ENCODE measurements around the gene PXYLP1. TPM values are rescaled to one million over a fixed set of nuclear protein-coding genes. Genes with fewer than 3 reads are reported as not detected.

PXYLP1 gene
- total and polyA plus RNA-seq, 9 of the 15 experiments (the other 6 are each of a cell fraction or from before 2014, with no cell fraction given) = 0.80 to 2.9 (median 1.3) TPM

GRCh38 chr3:141312354-141313092, 80.9 kb downstream of the PXYLP1 start (continued):
- TF ChIP-seq STAG1 (CRISPR knock-in tag; IDR thresholded peaks at IDR 0.05; ENCODE audit: borderline replicate concordance) = no peak
- no peak for TF ChIP-seq BDP1 (IDR thresholded peaks at IDR 0.05; ENCODE audit: insufficient read depth, insufficient read length)
- 0 out of 2 replicates have a peak, but pooled peaks have one; percentile 23 for TF ChIP-seq MTA3 (IDR thresholded peaks at IDR 0.05; ENCODE audit: borderline replicate concordance)
- peak; percentile 100 for TF ChIP-seq PTRF (tag; IDR thresholded peaks at IDR 0.05)
- TF ChIP-seq KLF6 (CRISPR knock-in tag; IDR thresholded peaks at IDR 0.05; ENCODE audit: borderline replicate concordance) = peak; percentile 100
- TF ChIP-seq TRIM25 (IDR thresholded peaks at IDR 0.05; ENCODE audit: borderline replicate concordance) = no peak
- no peak for TF ChIP-seq JUN (IDR thresholded peaks at IDR 0.05; ENCODE audit: borderline replicate concordance, low read depth, low read length)
- TF ChIP-seq JUN (CRISPR knock-in tag; IDR thresholded peaks at IDR 0.05; ENCODE audit: borderline replicate concordance) = no peak
- TF ChIP-seq ZNF655 (CRISPR knock-in tag; IDR thresholded peaks at IDR 0.05) = peak; percentile 67; the same call in 1 of the 2 replicates
- TF ChIP-seq ZNF324 (CRISPR knock-in tag; IDR thresholded peaks at IDR 0.05) = peak; percentile 99
- TF ChIP-seq HDAC8 (tag; IDR thresholded peaks at IDR 0.05) = peak; percentile 100
- TF ChIP-seq ZNF133 (CRISPR knock-in tag; IDR thresholded peaks at IDR 0.05) = peak; percentile 99
- TF ChIP-seq NRF1 (conservative IDR thresholded peaks at IDR 0.05 in 1 of 2, IDR thresholded peaks at IDR 0.05 in 1 of 2) = no peak
- no peak for TF ChIP-seq ZNF512 (tag; IDR thresholded peaks at IDR 0.05)
- TF ChIP-seq NR2F6 (CRISPR knock-in tag; IDR thresholded peaks at IDR 0.05) = peak; percentile 99
- no peak for TF ChIP-seq NR0B1 (IDR thresholded peaks at IDR 0.05; ENCODE audit: partially characterized antibody)
- TF ChIP-seq SRSF1 (IDR thresholded peaks at IDR 0.05; ENCODE audit: low read depth, low read length) = no peak
- no peak for TF ChIP-seq HMGN3 (IDR thresholded peaks at IDR 0.05; ENCODE audit: borderline replicate concordance, extremely low read depth, insufficient read length, low read depth, low read length)
- 0 out of 2 replicates have a peak, but pooled peaks have one; percentile 65 for TF ChIP-seq THAP12 (CRISPR knock-in tag; IDR thresholded peaks at IDR 0.05)

Data from K562 (cell line).